ENCODE data around the gene CNTLN.

GRCh38 chr9:17332115-17332514 is 197.3 kb downstream of the CNTLN start:
- TF ChIP-seq CTCF (IDR thresholded peaks at IDR 0.05) (no peak), POLR2A (IDR thresholded peaks at IDR 0.05) (no peak)

Data from transverse colon (tissue), 3 donors.